LNCAP (cell line): ENCODE data around the gene VENTX.

ENCODE experiments used
- TF ChIP-seq, protein P1 (sequence below): fragments of 450-650 bp; IDR thresholded peaks from 2 replicates; pipeline ENCODE4 v1.5.1; 2017; ENCODE audit warnings: mild to moderate bottlenecking

The VENTX gene, protein sequence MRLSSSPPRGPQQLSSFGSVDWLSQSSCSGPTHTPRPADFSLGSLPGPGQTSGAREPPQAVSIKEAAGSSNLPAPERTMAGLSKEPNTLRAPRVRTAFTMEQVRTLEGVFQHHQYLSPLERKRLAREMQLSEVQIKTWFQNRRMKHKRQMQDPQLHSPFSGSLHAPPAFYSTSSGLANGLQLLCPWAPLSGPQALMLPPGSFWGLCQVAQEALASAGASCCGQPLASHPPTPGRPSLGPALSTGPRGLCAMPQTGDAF

DNA sequence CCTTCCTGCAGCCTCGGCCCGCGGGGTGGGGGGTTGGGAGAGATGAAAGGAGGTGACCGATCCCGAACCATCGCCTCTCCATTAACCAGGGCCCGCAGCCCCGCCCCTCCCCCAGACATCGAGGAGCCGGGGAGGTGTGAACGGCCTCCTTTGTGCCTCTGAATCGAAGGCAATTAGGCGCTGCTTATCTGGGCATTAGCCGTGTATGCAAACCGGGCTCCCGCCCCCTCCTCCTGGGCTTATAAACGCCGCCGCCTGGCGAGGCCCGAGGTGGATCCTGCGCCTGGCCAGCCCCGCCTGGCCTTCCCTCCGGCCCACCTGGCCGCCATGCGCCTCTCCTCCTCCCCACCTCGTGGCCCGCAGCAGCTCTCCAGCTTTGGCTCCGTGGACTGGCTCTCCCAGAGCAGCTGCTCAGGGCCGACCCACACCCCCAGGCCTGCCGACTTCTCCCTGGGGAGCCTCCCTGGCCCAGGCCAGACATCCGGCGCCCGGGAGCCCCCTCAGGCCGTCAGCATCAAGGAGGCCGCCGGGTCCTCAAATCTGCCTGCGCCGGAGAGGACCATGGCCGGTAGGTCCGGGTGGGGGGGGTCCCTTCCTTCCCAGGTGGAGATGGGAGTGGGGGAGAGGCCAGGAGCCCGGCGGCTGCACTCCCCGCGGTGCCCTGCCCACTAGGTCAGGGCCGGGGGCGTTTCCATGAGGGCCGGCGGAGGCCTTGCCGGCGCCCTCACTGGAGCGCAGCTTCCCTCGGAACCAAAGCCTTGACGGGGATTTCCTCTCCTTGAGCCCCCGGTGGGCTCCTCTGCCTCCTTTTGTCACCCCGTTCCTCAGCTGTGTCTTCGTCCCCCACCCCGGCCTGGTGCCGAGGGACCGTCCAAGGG lies at the start of gene VENTX:
TSS of gene VENTX (plus strand) at position 268 of the 878 bp plus-strand sequence. CDS start at position 328, 60 bp downstream.
- TF ChIP-seq, protein P1, sequence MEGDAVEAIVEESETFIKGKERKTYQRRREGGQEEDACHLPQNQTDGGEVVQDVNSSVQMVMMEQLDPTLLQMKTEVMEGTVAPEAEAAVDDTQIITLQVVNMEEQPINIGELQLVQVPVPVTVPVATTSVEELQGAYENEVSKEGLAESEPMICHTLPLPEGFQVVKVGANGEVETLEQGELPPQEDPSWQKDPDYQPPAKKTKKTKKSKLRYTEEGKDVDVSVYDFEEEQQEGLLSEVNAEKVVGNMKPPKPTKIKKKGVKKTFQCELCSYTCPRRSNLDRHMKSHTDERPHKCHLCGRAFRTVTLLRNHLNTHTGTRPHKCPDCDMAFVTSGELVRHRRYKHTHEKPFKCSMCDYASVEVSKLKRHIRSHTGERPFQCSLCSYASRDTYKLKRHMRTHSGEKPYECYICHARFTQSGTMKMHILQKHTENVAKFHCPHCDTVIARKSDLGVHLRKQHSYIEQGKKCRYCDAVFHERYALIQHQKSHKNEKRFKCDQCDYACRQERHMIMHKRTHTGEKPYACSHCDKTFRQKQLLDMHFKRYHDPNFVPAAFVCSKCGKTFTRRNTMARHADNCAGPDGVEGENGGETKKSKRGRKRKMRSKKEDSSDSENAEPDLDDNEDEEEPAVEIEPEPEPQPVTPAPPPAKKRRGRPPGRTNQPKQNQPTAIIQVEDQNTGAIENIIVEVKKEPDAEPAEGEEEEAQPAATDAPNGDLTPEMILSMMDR, result no peak

DNA sequence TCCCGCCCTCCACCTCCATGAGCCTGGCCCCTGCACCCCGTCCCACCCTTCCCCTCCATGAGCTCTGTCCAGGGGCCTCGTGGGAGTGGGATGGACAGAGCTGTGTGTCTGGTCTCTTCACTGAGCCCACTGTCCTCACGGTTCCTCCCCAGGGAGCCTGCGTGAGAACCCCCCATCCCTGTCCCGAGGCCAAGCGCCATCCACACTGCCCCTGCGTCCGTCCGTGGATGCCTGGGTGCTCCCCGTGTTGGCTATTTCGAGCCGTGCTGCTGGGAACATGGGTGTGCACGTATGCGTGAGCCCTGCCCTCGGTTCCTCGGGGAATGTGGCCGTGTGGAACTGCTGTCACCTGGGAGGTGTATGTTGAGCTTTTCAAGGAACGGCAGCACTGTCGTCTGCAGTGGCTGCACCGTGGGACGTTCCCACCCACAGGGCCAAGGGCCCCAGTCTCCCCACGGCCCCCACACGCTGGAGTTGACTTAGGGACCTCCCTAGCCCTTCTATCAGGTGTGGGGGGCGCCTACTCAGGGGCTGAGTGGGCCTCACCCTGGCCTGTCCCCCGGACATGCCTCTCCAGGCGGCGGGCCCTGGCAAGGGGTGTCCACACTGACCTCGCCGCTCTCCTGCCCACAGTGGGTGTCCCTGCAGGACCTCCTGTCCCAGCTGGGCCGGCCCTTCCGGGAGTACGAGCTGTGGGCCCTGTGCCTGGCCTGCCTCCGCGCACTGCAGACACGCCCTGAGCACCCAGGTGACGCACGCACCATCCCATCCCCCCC lies 49.6 kb upstream of the VENTX start:
- TF ChIP-seq, protein P1, result no peak

DNA sequence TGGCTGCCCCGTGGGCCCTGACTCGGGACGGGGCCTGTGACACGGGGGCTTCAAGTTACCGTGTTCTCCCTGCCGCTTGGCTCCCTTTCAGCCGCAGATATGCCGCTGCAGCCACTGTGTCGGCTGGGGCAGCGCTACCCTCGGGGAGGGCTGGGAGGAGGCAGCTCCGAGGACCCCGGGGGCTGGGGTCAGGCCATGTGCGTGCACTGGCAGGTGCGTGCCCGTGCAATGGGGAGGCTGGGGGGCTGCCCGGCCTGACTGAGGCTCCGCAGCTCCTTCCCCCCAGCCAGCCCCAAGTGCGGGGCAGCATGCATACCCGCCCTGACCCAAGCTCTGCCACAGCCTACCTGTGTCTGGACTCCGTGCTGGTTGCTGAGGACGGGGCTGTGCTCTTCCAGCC lies 48.4 kb upstream of the VENTX start:
- TF ChIP-seq, protein P1, result no peak

DNA sequence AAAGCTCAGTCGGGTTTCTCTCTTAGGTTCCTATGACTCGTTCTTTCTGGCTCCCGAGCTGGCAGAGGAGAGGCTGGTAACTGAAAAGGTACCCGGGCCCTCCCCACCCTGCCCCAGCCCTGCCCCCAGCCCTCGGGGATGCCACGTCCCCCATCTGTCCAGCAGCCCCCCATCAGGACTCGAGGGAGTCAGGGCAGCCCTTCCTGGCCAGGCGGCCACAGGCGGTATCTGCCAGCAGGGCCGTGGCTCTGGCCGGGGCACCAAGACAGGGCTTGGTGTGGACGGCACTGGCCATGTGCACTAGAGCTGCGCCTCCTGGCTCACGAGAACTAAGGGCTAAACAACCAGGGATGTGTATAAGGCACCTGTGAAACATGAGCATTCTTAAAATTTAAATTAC lies 47.9 kb upstream of the VENTX start:
- TF ChIP-seq, protein P1, result no peak

GRCh38 chr10:133190225-133190624 lies 47.4 kb upstream of the VENTX start:
- TF ChIP-seq, protein P1, result no peak

DNA sequence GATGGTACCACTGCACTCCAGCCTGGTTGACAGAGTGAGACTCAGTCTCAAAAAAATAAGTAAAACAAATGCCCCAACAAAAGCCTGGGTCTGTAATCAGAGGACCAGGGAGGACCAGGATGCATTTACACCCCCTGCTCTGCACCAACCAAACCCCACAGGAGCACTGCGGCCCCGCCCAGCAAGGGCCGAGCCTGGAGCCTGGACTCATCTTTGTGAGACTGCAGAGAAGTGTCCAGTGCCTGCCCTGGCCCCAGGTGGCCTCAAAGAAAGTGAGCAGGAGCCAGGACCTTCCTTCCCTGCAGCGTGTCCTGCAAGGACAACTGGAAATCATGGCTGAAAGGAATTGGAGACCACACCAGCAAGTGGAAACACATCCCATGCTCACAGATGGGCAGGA lies 46.0 kb upstream of the VENTX start:
- TF ChIP-seq, protein P1, result no peak

DNA sequence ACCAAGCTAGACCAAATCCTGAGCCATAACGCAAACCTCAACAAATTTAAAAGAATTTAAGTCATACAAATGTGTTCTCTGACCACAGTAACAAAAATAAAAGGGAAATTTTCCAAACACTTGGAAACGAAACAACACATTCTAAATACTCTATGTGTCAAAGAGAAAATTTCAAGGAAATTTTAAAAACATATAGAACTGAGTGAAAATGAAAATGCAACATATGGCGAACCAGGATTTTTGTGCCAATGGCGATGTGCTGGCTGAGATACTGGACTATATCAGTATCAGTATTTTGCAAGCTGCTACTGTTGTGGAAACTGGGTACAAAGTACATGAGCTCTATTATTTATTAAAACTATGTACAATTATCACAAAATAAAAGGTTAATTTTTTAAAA lies 43.5 kb upstream of the VENTX start:
- TF ChIP-seq, protein P1, result no peak
